ENCODE results near the gene SLCO4C1. TPM values are rescaled to one million over a fixed set of nuclear protein-coding genes. Genes with fewer than 3 reads are reported as not detected.

SLCO4C1 gene
- total RNA-seq, 2 experiments from 2014 or later: 3.6 TPM

DNA sequence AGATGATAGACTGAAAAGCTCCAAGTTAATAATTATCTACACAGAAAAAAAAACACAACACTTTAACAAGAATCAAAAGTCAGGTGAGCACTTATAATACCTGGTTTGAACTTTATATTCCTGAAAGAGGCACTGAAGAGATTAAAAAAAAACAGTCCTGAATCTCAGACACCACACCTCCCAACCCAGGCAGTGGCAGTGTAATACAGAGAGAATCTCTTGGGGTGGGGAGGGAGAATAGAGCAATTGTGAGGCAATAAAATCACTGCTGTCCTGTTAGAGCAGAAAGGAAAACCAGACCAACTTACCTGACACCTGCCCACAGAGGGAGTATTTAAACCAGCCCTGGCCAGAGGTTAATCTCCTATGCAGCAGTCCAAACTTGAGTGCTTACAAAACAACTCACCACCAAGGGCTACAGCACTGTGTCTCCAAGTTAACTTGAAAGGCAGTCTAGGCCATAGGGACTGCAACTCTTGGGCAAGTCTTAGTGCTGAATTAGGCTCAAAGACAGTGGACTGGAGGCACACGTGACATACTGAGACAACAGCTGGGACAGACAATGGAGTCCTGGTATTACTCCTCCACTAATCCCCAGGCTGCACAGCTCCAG, 54.2 kb downstream of the SLCO4C1 start:
- H3K9me3 Mint-ChIP-seq: no peaks in the 10 kb centered on the region
- no peak overlapping the region for H3K27ac Mint-ChIP-seq
- H3K4me3 Mint-ChIP-seq: no peak overlapping the region
- ChIA-PET POLR2A (no interaction called here), CTCF (no interaction called here)
- H3K4me1 Mint-ChIP-seq: no peaks in the 10 kb centered on the region
- no peak for DNase-seq
- H3K27me3 Mint-ChIP-seq: no peaks in the 10 kb centered on the region
- H3K36me3 Mint-ChIP-seq (ENCODE audit: low read depth): no peaks in the 10 kb centered on the region

- no peak for DNase-seq
- peaks cover 12% of the 10 kb centered on the region for H3K4me1 Mint-ChIP-seq
- POLR2A ChIA-PET: no interaction called here
- H3K9me3 Mint-ChIP-seq: no peaks in the 10 kb centered on the region
- no peak overlapping the region for H3K27ac Mint-ChIP-seq
- H3K36me3 Mint-ChIP-seq (ENCODE audit: low read depth): no peaks in the 10 kb centered on the region
- no peak overlapping the region for H3K4me3 Mint-ChIP-seq
- CTCF ChIA-PET: no interaction called here
- no peaks in the 10 kb centered on the region for H3K27me3 Mint-ChIP-seq
Measured at GRCh38 chr5:102231693-102232619, 64.1 kb downstream of the SLCO4C1 start.

- CTCF ChIA-PET: no interaction called here
- Mint-ChIP-seq H3K4me1 (peaks cover 12% of the 10 kb centered on the region), H3K27me3 (no peaks in the 10 kb centered on the region), H3K4me3 (no peak overlapping the region), H3K9me3 (no peaks in the 10 kb centered on the region), H3K36me3 (ENCODE audit: low read depth) (no peaks in the 10 kb centered on the region), H3K27ac (peak overlapping the region; percentile 9)
- DNase-seq: no peak
- POLR2A ChIA-PET: no interaction called here
Measured at GRCh38 chr5:102229685-102230084, 66.4 kb downstream of the SLCO4C1 start.

- Mint-ChIP-seq H3K27me3 (peaks cover 1% of the 10 kb centered on the region), H3K4me1 (peaks cover 11% of the 10 kb centered on the region), H3K9me3 (no peaks in the 10 kb centered on the region), H3K27ac (no peak overlapping the region), H3K36me3 (ENCODE audit: low read depth) (no peaks in the 10 kb centered on the region), H3K4me3 (no peak overlapping the region)
- POLR2A ChIA-PET: no interaction called here
- CTCF ChIA-PET: no interaction called here
- no peak for DNase-seq
Measured at GRCh38 chr5:102226321-102226720, 69.8 kb downstream of the SLCO4C1 start.

GRCh38 chr5:102223542-102224477, 72.3 kb downstream of the SLCO4C1 start:
- DNase-seq: no peak
- no peaks in the 10 kb centered on the region for H3K4me1 Mint-ChIP-seq
- H3K27ac Mint-ChIP-seq: no peak overlapping the region
- H3K27me3 Mint-ChIP-seq: peaks cover 3% of the 10 kb centered on the region
- ChIA-PET POLR2A (no interaction called here), CTCF (no interaction called here)
- no peaks in the 10 kb centered on the region for H3K36me3 Mint-ChIP-seq (ENCODE audit: low read depth)
- no peaks in the 10 kb centered on the region for H3K9me3 Mint-ChIP-seq
- H3K4me3 Mint-ChIP-seq: no peak overlapping the region

- H3K4me3 Mint-ChIP-seq: no peak overlapping the region
- H3K4me1 Mint-ChIP-seq: no peaks in the 10 kb centered on the region
- no peaks in the 10 kb centered on the region for H3K9me3 Mint-ChIP-seq
- ChIA-PET POLR2A (no interaction called here), CTCF (no interaction called here)
- no peak overlapping the region for H3K27ac Mint-ChIP-seq
- H3K27me3 Mint-ChIP-seq: peaks cover 3% of the 10 kb centered on the region
- no peak for DNase-seq
- no peaks in the 10 kb centered on the region for H3K36me3 Mint-ChIP-seq (ENCODE audit: low read depth)
Measured at GRCh38 chr5:102222772-102223171, 73.3 kb downstream of the SLCO4C1 start.

GRCh38 chr5:102221949-102222348, 74.1 kb downstream of the SLCO4C1 start:
- Mint-ChIP-seq H3K27me3 (peaks cover 3% of the 10 kb centered on the region), H3K27ac (no peak overlapping the region), H3K4me1 (no peaks in the 10 kb centered on the region), H3K9me3 (no peaks in the 10 kb centered on the region), H3K4me3 (no peak overlapping the region), H3K36me3 (ENCODE audit: low read depth) (no peaks in the 10 kb centered on the region)
- ChIA-PET POLR2A (no interaction called here), CTCF (no interaction called here)
- DNase-seq: no peak

DNA sequence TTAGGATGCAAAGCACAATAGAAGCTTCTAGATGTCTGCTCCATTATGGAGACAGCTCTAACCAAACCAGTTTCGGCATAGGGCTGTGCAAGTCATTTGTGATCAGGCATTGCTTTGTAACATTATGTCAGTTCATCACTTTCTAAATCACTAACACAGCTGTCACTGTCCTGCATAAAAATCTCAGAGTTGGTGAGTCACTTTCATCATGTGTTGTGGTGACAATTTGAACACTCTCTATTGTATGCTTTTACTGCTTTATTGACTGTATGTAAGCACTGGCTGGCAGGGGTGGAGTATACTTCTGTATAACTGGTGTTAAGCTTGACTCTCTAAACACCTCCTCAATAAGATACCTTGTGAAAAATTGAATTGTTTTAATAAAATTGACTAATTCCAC, 77.9 kb downstream of the SLCO4C1 start:
- Mint-ChIP-seq H3K4me1 (no peaks in the 10 kb centered on the region), H3K36me3 (ENCODE audit: low read depth) (no peaks in the 10 kb centered on the region), H3K27me3 (peaks cover 3% of the 10 kb centered on the region), H3K4me3 (no peak overlapping the region), H3K9me3 (no peaks in the 10 kb centered on the region), H3K27ac (no peak overlapping the region)
- DNase-seq: no peak
- POLR2A ChIA-PET: no interaction called here
- CTCF ChIA-PET: interaction anchor here (0.6 kb wide), 1 partner anchor 80 kb away, joined by 3 read pairs; no protein-coding TSS in a partner anchor

GRCh38 chr5:102216678-102217077, 79.4 kb downstream of the SLCO4C1 start:
- ChIA-PET CTCF (no interaction called here), POLR2A (no interaction called here)
- peaks cover 2% of the 10 kb centered on the region for H3K27me3 Mint-ChIP-seq
- no peaks in the 10 kb centered on the region for H3K9me3 Mint-ChIP-seq
- no peak overlapping the region for H3K4me3 Mint-ChIP-seq
- H3K36me3 Mint-ChIP-seq (ENCODE audit: low read depth): no peaks in the 10 kb centered on the region
- H3K4me1 Mint-ChIP-seq: no peaks in the 10 kb centered on the region
- H3K27ac Mint-ChIP-seq: no peak overlapping the region
- DNase-seq: no peak

DNA sequence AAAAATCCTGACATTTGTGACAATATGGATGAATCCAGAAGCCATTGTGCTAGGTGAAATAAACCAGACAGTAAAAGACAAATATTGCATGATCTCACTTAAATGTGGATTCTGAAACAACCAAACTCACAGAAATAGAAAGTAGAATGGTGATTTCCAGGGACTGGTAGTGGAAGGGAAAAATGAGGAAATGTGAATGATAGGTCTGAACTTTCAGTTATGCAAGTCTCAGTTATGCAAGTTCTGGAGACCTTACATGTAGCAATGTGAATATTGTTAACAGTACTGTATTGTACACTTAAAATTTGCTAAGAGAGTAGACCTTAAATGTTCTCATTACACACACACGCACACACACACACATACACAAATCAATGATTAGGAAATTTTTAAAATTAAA, 84.9 kb downstream of the SLCO4C1 start:
- no peak for DNase-seq
- Mint-ChIP-seq H3K36me3 (ENCODE audit: low read depth) (no peaks in the 10 kb centered on the region), H3K4me3 (no peak overlapping the region), H3K27ac (no peak overlapping the region), H3K27me3 (no peaks in the 10 kb centered on the region), H3K9me3 (no peaks in the 10 kb centered on the region), H3K4me1 (no peaks in the 10 kb centered on the region)
- POLR2A ChIA-PET: no interaction called here
- CTCF ChIA-PET: no interaction called here

GRCh38 chr5:102200861-102201260, 95.2 kb downstream of the SLCO4C1 start:
- no peak overlapping the region for H3K27ac Mint-ChIP-seq
- no peaks in the 10 kb centered on the region for H3K27me3 Mint-ChIP-seq
- H3K9me3 Mint-ChIP-seq: no peaks in the 10 kb centered on the region
- no peaks in the 10 kb centered on the region for H3K36me3 Mint-ChIP-seq (ENCODE audit: low read depth)
- H3K4me1 Mint-ChIP-seq: no peaks in the 10 kb centered on the region
- no peak overlapping the region for H3K4me3 Mint-ChIP-seq
- no peak for DNase-seq
- CTCF ChIA-PET: no interaction called here
- POLR2A ChIA-PET: no interaction called here

GRCh38 chr5:102196481-102196880, 99.6 kb downstream of the SLCO4C1 start:
- no peaks in the 10 kb centered on the region for H3K36me3 Mint-ChIP-seq (ENCODE audit: low read depth)
- no peak overlapping the region for H3K4me3 Mint-ChIP-seq
- no peaks in the 10 kb centered on the region for H3K4me1 Mint-ChIP-seq
- H3K27ac Mint-ChIP-seq: no peak overlapping the region
- ChIA-PET CTCF (no interaction called here), POLR2A (no interaction called here)
- peaks cover 2% of the 10 kb centered on the region for H3K9me3 Mint-ChIP-seq
- H3K27me3 Mint-ChIP-seq: no peaks in the 10 kb centered on the region
- DNase-seq: no peak

All from activated CD4-positive, alpha-beta memory T cell treated with anti-CD3 and anti-CD28 coated beads, Interleukin-2, amount 10 ng/mL, durations not matched to agents 7 days and 5 days (primary cell).